ENCODE measurements around the gene PITX1. TPM values are rescaled to one million over a fixed set of nuclear protein-coding genes. Genes with fewer than 3 reads are reported as not detected.

Gene PITX1
- total RNA-seq, 1 experiment from 2014 or later = 173 TPM

DNA sequence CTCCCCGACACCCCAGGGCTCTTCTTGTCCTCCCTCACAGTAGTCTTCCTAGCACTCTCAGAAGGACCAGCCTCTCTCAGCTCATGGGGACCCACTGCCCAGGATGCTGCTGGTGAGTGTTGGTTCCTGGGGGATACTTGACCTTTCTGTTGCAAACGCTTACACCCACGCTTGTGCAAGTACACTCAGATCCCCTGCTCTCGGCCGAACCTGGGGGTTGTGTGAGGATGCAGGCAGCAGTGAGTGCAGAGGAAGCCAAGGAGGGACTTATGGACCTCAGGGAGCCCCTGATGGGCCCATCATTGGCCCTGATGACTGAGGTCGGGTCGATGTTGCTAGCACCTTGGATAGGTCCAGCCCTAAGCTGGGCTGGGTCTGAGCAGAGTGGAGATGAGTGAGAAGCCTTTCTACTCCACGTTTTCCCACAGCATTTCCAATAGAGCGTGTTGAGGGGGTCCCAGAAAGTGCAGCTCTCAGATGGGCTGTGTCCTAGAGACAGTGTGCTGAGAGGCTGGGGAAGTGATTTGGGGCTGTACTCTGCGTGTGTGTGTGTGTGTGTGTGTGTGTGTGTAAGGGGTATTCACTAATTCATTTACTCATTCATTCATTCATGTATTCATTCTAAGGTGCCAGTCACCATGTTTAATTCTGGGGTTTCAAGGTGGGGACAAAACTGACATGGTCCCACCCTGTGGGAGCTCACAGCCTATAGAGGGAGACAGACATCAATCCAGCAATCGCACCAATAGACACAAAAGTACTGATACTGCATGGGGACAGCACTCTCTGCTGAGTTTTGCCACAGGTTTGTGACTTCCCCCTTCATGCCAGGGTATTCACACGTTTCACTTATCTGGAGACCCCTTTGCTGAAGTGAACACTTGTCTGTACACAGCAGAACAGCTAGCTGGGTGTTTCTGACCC, 25.2 kb upstream of the PITX1 start:
- H3K27me3 ChIP-seq (ENCODE audit: low read length) = no peaks in the 10 kb centered on the region
- H3K4me1 ChIP-seq (ENCODE audit: low read length) = peaks cover 100% of the 10 kb centered on the region
- no peak overlapping the region for H2AFZ ChIP-seq (ENCODE audit: low read length)
- peak overlapping the region; percentile 42 for H3K4me2 ChIP-seq (ENCODE audit: low read depth, low read length, poor library complexity, severe bottlenecking)
- H3K4me3 ChIP-seq (ENCODE audit: low read length) = no peak overlapping the region; the same call in 1 of the 2 replicates
- H3K9ac ChIP-seq (ENCODE audit: low read length) = peak overlapping the region; percentile 63
- no peaks in the 10 kb centered on the region for H3K9me2 ChIP-seq (replicated peaks; ENCODE audit: insufficient read depth, low read length)
- H3K9me3 ChIP-seq (ENCODE audit: low read length) = no peaks in the 10 kb centered on the region
- H3K36me3 ChIP-seq (ENCODE audit: insufficient read depth, low read length) = no peaks in the 10 kb centered on the region
- H3K27ac ChIP-seq (ENCODE audit: low read length) = peak overlapping the region; percentile 99
- H3K79me2 ChIP-seq (ENCODE audit: low read length) = no peaks in the 10 kb centered on the region
- no peaks in the 10 kb centered on the region for H4K20me1 ChIP-seq (ENCODE audit: insufficient read depth, low read depth, low read length)
- DNase-seq = peak; percentile 78

- 0 out of 2 replicates have a peak overlapping the region, but pooled peaks have one; percentile 8 for H2AFZ ChIP-seq (ENCODE audit: low read length)
- H3K4me1 ChIP-seq (ENCODE audit: low read length) = peaks cover 99% of the 10 kb centered on the region
- no peaks in the 10 kb centered on the region for H3K9me2 ChIP-seq (replicated peaks; ENCODE audit: insufficient read depth, low read length)
- H3K9ac ChIP-seq (ENCODE audit: low read length) = peak overlapping the region; percentile 63
- peak overlapping the region; percentile 42 for H3K4me2 ChIP-seq (ENCODE audit: low read depth, low read length, poor library complexity, severe bottlenecking)
- peak overlapping the region; percentile 99 for H3K27ac ChIP-seq (ENCODE audit: low read length)
- H4K20me1 ChIP-seq (ENCODE audit: insufficient read depth, low read depth, low read length) = no peaks in the 10 kb centered on the region
- H3K36me3 ChIP-seq (ENCODE audit: insufficient read depth, low read length) = no peaks in the 10 kb centered on the region
- peak; percentile 80 for DNase-seq
- no peaks in the 10 kb centered on the region for H3K27me3 ChIP-seq (ENCODE audit: low read length)
- 0 out of 2 replicates have a peak overlapping the region, but pooled peaks have one; percentile 4 for H3K4me3 ChIP-seq (ENCODE audit: low read length)
- H3K79me2 ChIP-seq (ENCODE audit: low read length) = no peaks in the 10 kb centered on the region
- no peaks in the 10 kb centered on the region for H3K9me3 ChIP-seq (ENCODE audit: low read length)
Observed at GRCh38 chr5:135058331-135058732, 24.3 kb upstream of the PITX1 start.

GRCh38 chr5:135057233-135057632, 23.2 kb upstream of the PITX1 start:
- Histone ChIP-seq H3K4me1 (ENCODE audit: low read length) (peaks cover 98% of the 10 kb centered on the region), H2AFZ (ENCODE audit: low read length) (no peak overlapping the region), H3K9ac (ENCODE audit: low read length) (peak overlapping the region; percentile 63), H3K9me2 (replicated peaks; ENCODE audit: insufficient read depth, low read length) (no peaks in the 10 kb centered on the region), H3K36me3 (ENCODE audit: insufficient read depth, low read length) (no peaks in the 10 kb centered on the region), H3K9me3 (ENCODE audit: low read length) (no peaks in the 10 kb centered on the region), H4K20me1 (ENCODE audit: insufficient read depth, low read depth, low read length) (no peaks in the 10 kb centered on the region), H3K27ac (ENCODE audit: low read length) (peak overlapping the region; percentile 99), H3K4me2 (ENCODE audit: low read depth, low read length, poor library complexity, severe bottlenecking) (peak overlapping the region; percentile 42), H3K79me2 (ENCODE audit: low read length) (no peaks in the 10 kb centered on the region), H3K4me3 (ENCODE audit: low read length) (no peak overlapping the region), H3K27me3 (ENCODE audit: low read length) (no peaks in the 10 kb centered on the region)
- DNase-seq = no peak

- DNase-seq = no peak
- Histone ChIP-seq H3K79me2 (ENCODE audit: low read length) (no peaks in the 10 kb centered on the region), H3K9me3 (ENCODE audit: low read length) (no peaks in the 10 kb centered on the region), H3K4me2 (ENCODE audit: low read depth, low read length, poor library complexity, severe bottlenecking) (peak overlapping the region; percentile 86), H3K4me1 (ENCODE audit: low read length) (peaks cover 98% of the 10 kb centered on the region), H3K36me3 (ENCODE audit: insufficient read depth, low read length) (no peaks in the 10 kb centered on the region), H3K4me3 (ENCODE audit: low read length) (no peak overlapping the region), H3K27me3 (ENCODE audit: low read length) (no peaks in the 10 kb centered on the region), H2AFZ (ENCODE audit: low read length) (no peak overlapping the region), H3K9ac (ENCODE audit: low read length) (peak overlapping the region; percentile 83; the same call in 1 of the 2 replicates), H3K9me2 (replicated peaks; ENCODE audit: insufficient read depth, low read length) (no peaks in the 10 kb centered on the region), H4K20me1 (ENCODE audit: insufficient read depth, low read depth, low read length) (no peaks in the 10 kb centered on the region), H3K27ac (ENCODE audit: low read length) (peak overlapping the region; percentile 99)
Observed at GRCh38 chr5:135056316-135057030, 22.4 kb upstream of the PITX1 start.

DNA sequence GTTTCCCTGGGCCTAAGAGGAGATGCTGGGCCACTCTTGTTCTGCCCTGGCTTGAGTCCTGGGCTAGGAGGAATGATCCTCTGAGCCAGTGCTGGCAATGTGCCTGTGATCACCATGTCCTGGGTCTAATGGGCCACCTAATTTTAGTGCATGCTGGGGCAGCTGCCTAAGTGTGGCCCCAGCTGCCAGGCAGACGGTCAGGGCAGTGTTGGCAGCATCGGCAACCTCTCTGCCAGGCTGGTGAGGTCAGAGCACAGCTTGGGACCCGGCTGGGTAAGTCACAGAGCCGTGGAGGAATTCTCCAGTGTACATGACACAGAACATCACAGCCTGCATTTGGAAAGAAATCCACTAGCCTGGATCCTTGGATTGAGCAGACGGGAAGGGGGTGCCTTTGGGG, 21.4 kb upstream of the PITX1 start:
- Histone ChIP-seq H3K9me3 (ENCODE audit: low read length) (no peaks in the 10 kb centered on the region), H3K4me3 (ENCODE audit: low read length) (peak overlapping the region; percentile 59; the same call in 1 of the 2 replicates), H3K4me1 (ENCODE audit: low read length) (peaks cover 95% of the 10 kb centered on the region), H4K20me1 (ENCODE audit: insufficient read depth, low read depth, low read length) (no peaks in the 10 kb centered on the region), H3K9me2 (replicated peaks; ENCODE audit: insufficient read depth, low read length) (no peaks in the 10 kb centered on the region), H3K36me3 (ENCODE audit: insufficient read depth, low read length) (no peaks in the 10 kb centered on the region), H3K27me3 (ENCODE audit: low read length) (no peaks in the 10 kb centered on the region), H2AFZ (ENCODE audit: low read length) (no peak overlapping the region), H3K27ac (ENCODE audit: low read length) (peak overlapping the region; percentile 99), H3K9ac (ENCODE audit: low read length) (peak overlapping the region; percentile 83), H3K4me2 (ENCODE audit: low read depth, low read length, poor library complexity, severe bottlenecking) (peak overlapping the region; percentile 86), H3K79me2 (ENCODE audit: low read length) (no peaks in the 10 kb centered on the region)
- DNase-seq = no peak

GRCh38 chr5:135054546-135054945, 20.5 kb upstream of the PITX1 start:
- peak overlapping the region; percentile 86 for H3K4me2 ChIP-seq (ENCODE audit: low read depth, low read length, poor library complexity, severe bottlenecking)
- H3K4me1 ChIP-seq (ENCODE audit: low read length) = peaks cover 93% of the 10 kb centered on the region
- H3K4me3 ChIP-seq (ENCODE audit: low read length) = peak overlapping the region; percentile 59
- H4K20me1 ChIP-seq (ENCODE audit: insufficient read depth, low read depth, low read length) = no peaks in the 10 kb centered on the region
- H3K27me3 ChIP-seq (ENCODE audit: low read length) = no peaks in the 10 kb centered on the region
- no peaks in the 10 kb centered on the region for H3K9me2 ChIP-seq (replicated peaks; ENCODE audit: insufficient read depth, low read length)
- DNase-seq = peak; percentile 70
- H2AFZ ChIP-seq (ENCODE audit: low read length) = no peak overlapping the region
- H3K36me3 ChIP-seq (ENCODE audit: insufficient read depth, low read length) = no peaks in the 10 kb centered on the region
- H3K9me3 ChIP-seq (ENCODE audit: low read length) = no peaks in the 10 kb centered on the region
- no peaks in the 10 kb centered on the region for H3K79me2 ChIP-seq (ENCODE audit: low read length)
- H3K27ac ChIP-seq (ENCODE audit: low read length) = peak overlapping the region; percentile 99
- H3K9ac ChIP-seq (ENCODE audit: low read length) = peak overlapping the region; percentile 83

DNA sequence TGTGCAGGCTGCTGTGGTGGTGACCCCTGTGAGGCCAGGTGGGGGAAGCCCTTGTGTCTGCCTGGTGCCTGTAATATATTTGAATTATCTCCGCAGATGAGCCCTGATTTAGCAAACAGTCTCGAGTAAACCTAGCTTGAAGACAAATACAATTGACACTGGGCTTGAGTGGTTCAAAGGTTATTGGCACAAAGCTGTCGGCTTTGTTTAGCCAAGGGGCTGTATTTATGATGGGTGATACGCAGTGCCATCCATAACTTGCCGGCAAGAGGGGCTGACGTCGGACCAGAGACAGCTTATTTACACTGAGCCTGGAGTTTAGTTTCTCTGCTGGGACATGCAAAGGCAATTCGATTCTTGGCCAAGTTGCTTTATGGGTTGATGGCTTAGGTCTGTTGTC, 20.0 kb upstream of the PITX1 start:
- peak; percentile 87 for DNase-seq
- peak overlapping the region; percentile 86 for H3K4me2 ChIP-seq (ENCODE audit: low read depth, low read length, poor library complexity, severe bottlenecking)

GRCh38 chr5:135053278-135053677, 19.2 kb upstream of the PITX1 start:
- H2AFZ ChIP-seq (ENCODE audit: low read length) = no peak overlapping the region
- peak; percentile 99 for DNase-seq
- no peaks in the 10 kb centered on the region for H3K79me2 ChIP-seq (ENCODE audit: low read length)
- no peaks in the 10 kb centered on the region for H3K9me3 ChIP-seq (ENCODE audit: low read length)
- peak overlapping the region; percentile 61 for H3K4me3 ChIP-seq (ENCODE audit: low read length)
- no peaks in the 10 kb centered on the region for H4K20me1 ChIP-seq (ENCODE audit: insufficient read depth, low read depth, low read length)
- H3K4me2 ChIP-seq (ENCODE audit: low read depth, low read length, poor library complexity, severe bottlenecking) = peak overlapping the region; percentile 86
- H3K9me2 ChIP-seq (replicated peaks; ENCODE audit: insufficient read depth, low read length) = no peaks in the 10 kb centered on the region
- H3K27me3 ChIP-seq (ENCODE audit: low read length) = no peaks in the 10 kb centered on the region
- H3K4me1 ChIP-seq (ENCODE audit: low read length) = peaks cover 93% of the 10 kb centered on the region
- no peaks in the 10 kb centered on the region for H3K36me3 ChIP-seq (ENCODE audit: insufficient read depth, low read length)
- H3K9ac ChIP-seq (ENCODE audit: low read length) = peak overlapping the region; percentile 92
- peak overlapping the region; percentile 99 for H3K27ac ChIP-seq (ENCODE audit: low read length)

More for the DNA sequence above, 20.0 kb upstream of the PITX1 start:
- H3K36me3 ChIP-seq (ENCODE audit: insufficient read depth, low read length) = no peaks in the 10 kb centered on the region
- H3K27me3 ChIP-seq (ENCODE audit: low read length) = no peaks in the 10 kb centered on the region
- H3K27ac ChIP-seq (ENCODE audit: low read length) = peak overlapping the region; percentile 99
- H3K9ac ChIP-seq (ENCODE audit: low read length) = peak overlapping the region; percentile 83
- no peaks in the 10 kb centered on the region for H4K20me1 ChIP-seq (ENCODE audit: insufficient read depth, low read depth, low read length)
- H3K9me2 ChIP-seq (replicated peaks; ENCODE audit: insufficient read depth, low read length) = no peaks in the 10 kb centered on the region
- H3K4me3 ChIP-seq (ENCODE audit: low read length) = peak overlapping the region; percentile 59
- no peak overlapping the region for H2AFZ ChIP-seq (ENCODE audit: low read length)
- no peaks in the 10 kb centered on the region for H3K79me2 ChIP-seq (ENCODE audit: low read length)
- no peaks in the 10 kb centered on the region for H3K9me3 ChIP-seq (ENCODE audit: low read length)
- peaks cover 93% of the 10 kb centered on the region for H3K4me1 ChIP-seq (ENCODE audit: low read length)
